Activated CD8-positive, alpha-beta T cell treated with anti-CD3 and anti-CD28 coated beads, Interleukin-2, amount 10 ng/mL, durations not matched to agents 7 days and 5 days (primary cell): ENCODE data around the gene PRIMA1. TPM values are rescaled to one million over a fixed set of nuclear protein-coding genes. Genes with fewer than 3 reads are reported as not detected.

ENCODE experiments used
- ATAC-seq: fragments of 150-1000 bp; cut with Tn5 transposase; one replicate; pipeline ENCODE4 v1.10.0; 2021; ENCODE audit warnings: moderate library complexity
- CTCF ChIA-PET: fragments of 350-600 bp; sonication (Branson Sonifier 250); formaldehyde crosslinking; loops from one replicate; lab custom pipeline; 2021; ENCODE audit warnings: antibody characterized with exemption; lab: Charles Lee
- POLR2A ChIA-PET: fragments of 350-600 bp; sonication (Branson Sonifier 250); formaldehyde crosslinking; loops from one replicate; lab custom pipeline; 2021; ENCODE audit warnings: antibody characterized with exemption; lab: Charles Lee
- DNase-seq: peaks from one replicate; pipeline ENCODE4 v3.0.0-alpha.2; 2020
- H3K27ac Mint-ChIP-seq: one replicate; pipeline ENCODE4 v1.8.0; 2021; ENCODE audit warnings: mild to moderate bottlenecking, mixed read lengths
- H3K27me3 Mint-ChIP-seq: one replicate; pipeline ENCODE4 v1.8.0; 2021; ENCODE audit warnings: low read depth, mixed read lengths
- H3K36me3 Mint-ChIP-seq: one replicate; pipeline ENCODE4 v1.8.0; 2021; ENCODE audit warnings: low read depth, mixed read lengths
- H3K4me1 Mint-ChIP-seq: one replicate; pipeline ENCODE4 v1.8.0; 2021; ENCODE audit warnings: low read depth, mixed read lengths
- H3K4me3 Mint-ChIP-seq: one replicate; pipeline ENCODE4 v1.8.0; 2021; ENCODE audit warnings: mild to moderate bottlenecking, mixed read lengths
- H3K9me3 Mint-ChIP-seq: one replicate; pipeline ENCODE4 v1.8.0; 2022; ENCODE audit warnings: mixed read lengths; ENCODE audit not compliant: insufficient read depth
- total RNA-seq, 2 experiments: library from RNA; stranded (reverse); gene quantifications; one replicate each; pipeline ENCODE4 v1.2.3, GENCODE V29; 2021

The PRIMA1 gene
- total RNA-seq, 2 experiments from 2014 or later: not detected

GRCh38 chr14:93709249-93709648, 79.0 kb downstream of the PRIMA1 start:
- Mint-ChIP-seq H3K9me3 (no peaks in the 10 kb centered on the region), H3K4me3 (no peak overlapping the region), H3K27ac (no peak overlapping the region), H3K36me3 (no peaks in the 10 kb centered on the region), H3K4me1 (no peaks in the 10 kb centered on the region), H3K27me3 (peaks cover 4% of the 10 kb centered on the region)
- no peak for DNase-seq
- CTCF ChIA-PET: no interaction called here
- POLR2A ChIA-PET: no interaction called here
- ATAC-seq: no peak

GRCh38 chr14:93708800-93709199, 79.5 kb downstream of the PRIMA1 start:
- no peak overlapping the region for H3K27ac Mint-ChIP-seq
- DNase-seq: no peak
- no peak overlapping the region for H3K4me3 Mint-ChIP-seq
- H3K9me3 Mint-ChIP-seq: no peaks in the 10 kb centered on the region
- CTCF ChIA-PET: no interaction called here
- ATAC-seq: no peak
- POLR2A ChIA-PET: no interaction called here
- H3K4me1 Mint-ChIP-seq: no peaks in the 10 kb centered on the region
- H3K27me3 Mint-ChIP-seq: peaks cover 4% of the 10 kb centered on the region
- H3K36me3 Mint-ChIP-seq: no peaks in the 10 kb centered on the region

- no peak for ATAC-seq
- CTCF ChIA-PET: no interaction called here
Observed at GRCh38 chr14:93708311-93708734, 80.0 kb downstream of the PRIMA1 start.

GRCh38 chr14:93707475-93707874, 80.8 kb downstream of the PRIMA1 start:
- no peaks in the 10 kb centered on the region for H3K36me3 Mint-ChIP-seq
- no peaks in the 10 kb centered on the region for H3K9me3 Mint-ChIP-seq
- ChIA-PET POLR2A (no interaction called here), CTCF (no interaction called here)
- no peaks in the 10 kb centered on the region for H3K4me1 Mint-ChIP-seq
- H3K27me3 Mint-ChIP-seq: peaks cover 6% of the 10 kb centered on the region
- no peak overlapping the region for H3K4me3 Mint-ChIP-seq
- DNase-seq: no peak
- no peak for ATAC-seq
- H3K27ac Mint-ChIP-seq: no peak overlapping the region

More at GRCh38 chr14:93708311-93708734, 80.0 kb downstream of the PRIMA1 start:
- Mint-ChIP-seq H3K27me3 (peaks cover 4% of the 10 kb centered on the region), H3K4me3 (no peak overlapping the region), H3K27ac (no peak overlapping the region), H3K36me3 (no peaks in the 10 kb centered on the region), H3K4me1 (no peaks in the 10 kb centered on the region), H3K9me3 (no peaks in the 10 kb centered on the region)
- peak; percentile 1 for DNase-seq
- POLR2A ChIA-PET: no interaction called here

GRCh38 chr14:93706360-93706955, 81.8 kb downstream of the PRIMA1 start:
- Mint-ChIP-seq H3K27ac (no peak overlapping the region), H3K27me3 (peaks cover 10% of the 10 kb centered on the region), H3K36me3 (no peaks in the 10 kb centered on the region), H3K4me3 (no peak overlapping the region), H3K9me3 (no peaks in the 10 kb centered on the region), H3K4me1 (no peaks in the 10 kb centered on the region)
- ChIA-PET CTCF (no interaction called here), POLR2A (no interaction called here)
- DNase-seq: no peak
- no peak for ATAC-seq

GRCh38 chr14:93705513-93706156, 82.7 kb downstream of the PRIMA1 start:
- Mint-ChIP-seq H3K4me1 (no peaks in the 10 kb centered on the region), H3K4me3 (no peak overlapping the region), H3K9me3 (no peaks in the 10 kb centered on the region), H3K27ac (no peak overlapping the region), H3K36me3 (no peaks in the 10 kb centered on the region), H3K27me3 (peaks cover 10% of the 10 kb centered on the region)
- POLR2A ChIA-PET: no interaction called here
- no peak for ATAC-seq
- no peak for DNase-seq
- CTCF ChIA-PET: no interaction called here

- ATAC-seq (no peak), DNase-seq (no peak)
- ChIA-PET POLR2A (no interaction called here), CTCF (no interaction called here)
- H3K36me3 Mint-ChIP-seq: no peaks in the 10 kb centered on the region
- H3K27ac Mint-ChIP-seq: no peak overlapping the region
- peaks cover 10% of the 10 kb centered on the region for H3K27me3 Mint-ChIP-seq
- no peaks in the 10 kb centered on the region for H3K4me1 Mint-ChIP-seq
- no peak overlapping the region for H3K4me3 Mint-ChIP-seq
- no peaks in the 10 kb centered on the region for H3K9me3 Mint-ChIP-seq
Observed at GRCh38 chr14:93703941-93704340, 84.3 kb downstream of the PRIMA1 start.

- no peaks in the 10 kb centered on the region for H3K4me1 Mint-ChIP-seq
- POLR2A ChIA-PET: no interaction called here
Observed at GRCh38 chr14:93702946-93703345, 85.3 kb downstream of the PRIMA1 start.

GRCh38 chr14:93701562-93701961, 86.7 kb downstream of the PRIMA1 start:
- peaks cover 6% of the 10 kb centered on the region for H3K27me3 Mint-ChIP-seq
- H3K4me3 Mint-ChIP-seq: no peak overlapping the region
- H3K36me3 Mint-ChIP-seq: no peaks in the 10 kb centered on the region
- no peak for ATAC-seq
- H3K27ac Mint-ChIP-seq: no peak overlapping the region
- ChIA-PET CTCF (no interaction called here), POLR2A (no interaction called here)
- no peaks in the 10 kb centered on the region for H3K9me3 Mint-ChIP-seq
- no peaks in the 10 kb centered on the region for H3K4me1 Mint-ChIP-seq
- DNase-seq: no peak

More at GRCh38 chr14:93702946-93703345, 85.3 kb downstream of the PRIMA1 start:
- Mint-ChIP-seq H3K36me3 (no peaks in the 10 kb centered on the region), H3K4me3 (no peak overlapping the region), H3K9me3 (no peaks in the 10 kb centered on the region), H3K27ac (no peak overlapping the region), H3K27me3 (peaks cover 6% of the 10 kb centered on the region)
- CTCF ChIA-PET: no interaction called here
- DNase-seq (no peak), ATAC-seq (no peak)

- ChIA-PET POLR2A (no interaction called here), CTCF (no interaction called here)
- H3K9me3 Mint-ChIP-seq: no peaks in the 10 kb centered on the region
- H3K4me1 Mint-ChIP-seq: no peaks in the 10 kb centered on the region
- no peak overlapping the region for H3K4me3 Mint-ChIP-seq
- peaks cover 6% of the 10 kb centered on the region for H3K27me3 Mint-ChIP-seq
- no peak for DNase-seq
- no peaks in the 10 kb centered on the region for H3K36me3 Mint-ChIP-seq
- no peak overlapping the region for H3K27ac Mint-ChIP-seq
- no peak for ATAC-seq
Observed at GRCh38 chr14:93700928-93701327, 87.4 kb downstream of the PRIMA1 start.

GRCh38 chr14:93693914-93694313, 94.4 kb downstream of the PRIMA1 start:
- no peak for ATAC-seq
- ChIA-PET POLR2A (no interaction called here), CTCF (no interaction called here)
- peaks cover 2% of the 10 kb centered on the region for H3K27me3 Mint-ChIP-seq
- H3K4me1 Mint-ChIP-seq: no peaks in the 10 kb centered on the region
- no peak overlapping the region for H3K4me3 Mint-ChIP-seq
- H3K9me3 Mint-ChIP-seq: no peaks in the 10 kb centered on the region
- no peaks in the 10 kb centered on the region for H3K36me3 Mint-ChIP-seq
- no peak for DNase-seq
- no peak overlapping the region for H3K27ac Mint-ChIP-seq

GRCh38 chr14:93691042-93691780, 97.1 kb downstream of the PRIMA1 start:
- Mint-ChIP-seq H3K36me3 (no peaks in the 10 kb centered on the region), H3K9me3 (no peaks in the 10 kb centered on the region), H3K4me1 (no peaks in the 10 kb centered on the region), H3K27me3 (peaks cover 12% of the 10 kb centered on the region), H3K27ac (no peak overlapping the region), H3K4me3 (no peak overlapping the region)
- ChIA-PET CTCF (no interaction called here), POLR2A (no interaction called here)
- DNase-seq: no peak
- no peak for ATAC-seq
